Measurements from ENCODE around the gene LCE3D. TPM values are rescaled to one million over a fixed set of nuclear protein-coding genes. Genes with fewer than 3 reads are reported as not detected.

LCE3D gene
- total and polyA plus RNA-seq, 2 donors (not counting 1 experiment from before 2014, with no cell fraction given), result not detected

GRCh38 chr1:152533327-152533938 is 46.9 kb downstream of the LCE3D start:
- Mint-ChIP-seq H3K4me1 (no peaks in the 10 kb centered on the region), H3K27me3 (peaks cover 36% of the 10 kb centered on the region), H3K27ac (no peak overlapping the region), H3K4me3 (no peak overlapping the region), H3K9me3 (ENCODE audit: insufficient read depth) (peaks cover 3% of the 10 kb centered on the region)
- 0% methylated on average over 1 of the region's 7 CpGs for WGBS (ENCODE audit: insufficient coverage)
- Histone ChIP-seq H3K27ac (ENCODE audit: low read length in 2 of 2) (no peak overlapping the region), H4K20me1 (ENCODE audit: control insufficient read depth, insufficient read depth, low read length, poor library complexity, severe bottlenecking) (no peaks in the 10 kb centered on the region), H3K27me3 (replicated peaks in 1 of 4; ENCODE audit: control extremely low read depth in 1 of 4, control insufficient read depth in 3 of 4, insufficient read depth in 4 of 4, low read length in 3 of 4) (peaks cover 0 to 6% (median 0%) of the 10 kb centered on the region in 4 experiments), H3K79me2 (ENCODE audit: control insufficient read depth, insufficient read depth, low read length) (no peaks in the 10 kb centered on the region), H3K9me3 (ENCODE audit: control extremely low read depth in 1 of 3, control insufficient read depth in 2 of 3, insufficient read depth in 1 of 3, low read length in 2 of 3) (peaks cover 0 to 4% (median 0%) of the 10 kb centered on the region in 3 donors), H2AFZ (ENCODE audit: insufficient read depth, low read depth, low read length, poor library complexity, severe bottlenecking) (no peak overlapping the region), H3K4me1 (ENCODE audit: control insufficient read depth in 2 of 2, insufficient read depth in 2 of 2, low read length in 2 of 2) (no peaks in the 10 kb centered on the region), H3K9ac (ENCODE audit: low read length) (no peak overlapping the region), H3K4me3 (ENCODE audit: control extremely low read depth in 1 of 5, extremely low read depth in 1 of 5, insufficient read depth in 1 of 5, low read depth in 2 of 5, low read length in 4 of 5) (no peak overlapping the region), H3K4me2 (replicated peaks; ENCODE audit: low read depth, low read length, poor library complexity, severe bottlenecking) (no peak overlapping the region), H3K36me3 (replicated peaks in 1 of 2; ENCODE audit: control extremely low read depth in 1 of 2, control insufficient read depth in 1 of 2, extremely low read depth in 1 of 2, insufficient read depth in 2 of 2, low read length in 1 of 2) (no peaks in the 10 kb centered on the region)
- TF ChIP-seq EZH2 (IDR thresholded peaks at IDR 0.05; ENCODE audit: borderline replicate concordance, insufficient read depth, low read depth, low read length, poor library complexity, severe bottlenecking) (no peak), CTCF (IDR thresholded peaks at IDR 0.05) (no peak)
- POLR2A ChIA-PET, result no interaction called here
- no peak for ATAC-seq (ENCODE audit: low read depth)
- intact Hi-C loops (cut with micrococcal nuclease), result no loop called here
- CTCF ChIA-PET, result no interaction called here
- no peak for DNase-seq

Small RNA genes lying within 50 kb of the gene (small RNA-seq; reads per million reads assigned to genes)
- gene LCE3A (ENCODE audit: insufficient read length, low read depth, low replicate concordance) (not detected), gene LCE3B (ENCODE audit: insufficient read length, low read depth, low replicate concordance) (not detected)

Other genes starting within 250 kb of the LCE3D start
- not detected in 2 replicates for gene FLG2, start 220.5 kb downstream of the LCE3D start, total RNA-seq
- not detected in 2 replicates for gene FLG2, start 220.5 kb downstream of the LCE3D start, polyA plus RNA-seq
- gene CRNN, start 166.3 kb downstream of the LCE3D start, total RNA-seq, result not detected in 2 replicates
- gene CRNN, start 166.3 kb downstream of the LCE3D start, polyA plus RNA-seq, result not detected in 2 replicates
- not detected in 2 replicates for gene LCE5A, start 69.7 kb downstream of the LCE3D start, total RNA-seq
- not detected in 2 replicates for gene LCE5A, start 69.7 kb downstream of the LCE3D start, polyA plus RNA-seq
- not detected in 2 replicates for gene CRCT1, start 66.0 kb downstream of the LCE3D start, total RNA-seq
- gene CRCT1, start 66.0 kb downstream of the LCE3D start, polyA plus RNA-seq, result not detected in 2 replicates
- not detected in 2 replicates for gene LCE3E, start 13.7 kb downstream of the LCE3D start, total RNA-seq
- not detected in 2 replicates for gene LCE3E, start 13.7 kb downstream of the LCE3D start, polyA plus RNA-seq
- not detected in 2 replicates for gene LCE3C, start 19.7 kb upstream of the LCE3D start, total RNA-seq
- gene LCE3C, start 19.7 kb upstream of the LCE3D start, polyA plus RNA-seq, result not detected in 2 replicates
- not detected in 2 replicates for gene LCE3B, start 33.3 kb upstream of the LCE3D start, total RNA-seq
- not detected in 2 replicates for gene LCE3B, start 33.3 kb upstream of the LCE3D start, polyA plus RNA-seq
- gene LCE3A, start 42.6 kb upstream of the LCE3D start, total RNA-seq, result not detected in 2 replicates
- gene LCE3A, start 42.6 kb upstream of the LCE3D start, polyA plus RNA-seq, result not detected in 2 replicates
- gene LCE2D, start 82.9 kb upstream of the LCE3D start, total RNA-seq, result not detected in 2 replicates
- gene LCE2D, start 82.9 kb upstream of the LCE3D start, polyA plus RNA-seq, result not detected in 2 replicates
- gene LCE2C, start 94.8 kb upstream of the LCE3D start, total RNA-seq, result not detected in 2 replicates
- gene LCE2C, start 94.8 kb upstream of the LCE3D start, polyA plus RNA-seq, result not detected in 2 replicates
- gene LCE2B, start 105.6 kb upstream of the LCE3D start, total RNA-seq, result not detected in 2 replicates
- gene LCE2B, start 105.6 kb upstream of the LCE3D start, polyA plus RNA-seq, result not detected in 2 replicates
- gene LCE2A, start 117.8 kb upstream of the LCE3D start, total RNA-seq, result not detected in 2 replicates
- not detected in 2 replicates for gene LCE2A, start 117.8 kb upstream of the LCE3D start, polyA plus RNA-seq
- not detected in 2 replicates for gene LCE4A, start 127.6 kb upstream of the LCE3D start, total RNA-seq
- gene LCE4A, start 127.6 kb upstream of the LCE3D start, polyA plus RNA-seq, result not detected in 2 replicates
- gene KPRP, start 177.5 kb upstream of the LCE3D start, total RNA-seq, result not detected in 2 replicates
- gene KPRP, start 177.5 kb upstream of the LCE3D start, polyA plus RNA-seq, result not detected in 2 replicates
- not detected in 2 replicates for gene LCE1F, start 194.6 kb upstream of the LCE3D start, total RNA-seq
- gene LCE1F, start 194.6 kb upstream of the LCE3D start, polyA plus RNA-seq, result not detected in 2 replicates
- not detected in 2 replicates for gene LCE1E, start 205.7 kb upstream of the LCE3D start, total RNA-seq
- gene LCE1E, start 205.7 kb upstream of the LCE3D start, polyA plus RNA-seq, result not detected in 2 replicates
- not detected in 2 replicates for gene LCE1D, start 216.2 kb upstream of the LCE3D start, total RNA-seq
- gene LCE1D, start 216.2 kb upstream of the LCE3D start, polyA plus RNA-seq, result not detected in 2 replicates
- not detected in 2 replicates for gene LCE1C, start 226.1 kb upstream of the LCE3D start, total RNA-seq
- gene LCE1C, start 226.1 kb upstream of the LCE3D start, polyA plus RNA-seq, result not detected in 2 replicates
- gene LCE1B, start 231.5 kb upstream of the LCE3D start, total RNA-seq, result not detected in 2 replicates
- not detected in 2 replicates for gene LCE1B, start 231.5 kb upstream of the LCE3D start, polyA plus RNA-seq
- gene LCE1A, start 247.0 kb upstream of the LCE3D start, total RNA-seq, result not detected in 2 replicates
- not detected in 2 replicates for gene LCE1A, start 247.0 kb upstream of the LCE3D start, polyA plus RNA-seq